GM18519 (cell line): ENCODE data around the gene CD46.
A peak's percentile ranks its signal among the peaks of the same experiment; 100 is the strongest.

Experiments used
- ATAC-seq: cut with Tn5 transposase; IDR thresholded peaks from one replicate; pipeline ENCODE4 v1.9.1; 2021; ENCODE audit warnings: mild to moderate bottlenecking, moderate library complexity; ENCODE audit not compliant: unreplicated experiment, low FRiP score

CD46 gene

GRCh38 chr1:207793327-207793726 lies 41.5 kb downstream of the CD46 start:
- no peak for ATAC-seq

- no peak for ATAC-seq
These were observed 43.0 kb downstream of the CD46 start for GRCh38 chr1:207794861-207795260.

DNA sequence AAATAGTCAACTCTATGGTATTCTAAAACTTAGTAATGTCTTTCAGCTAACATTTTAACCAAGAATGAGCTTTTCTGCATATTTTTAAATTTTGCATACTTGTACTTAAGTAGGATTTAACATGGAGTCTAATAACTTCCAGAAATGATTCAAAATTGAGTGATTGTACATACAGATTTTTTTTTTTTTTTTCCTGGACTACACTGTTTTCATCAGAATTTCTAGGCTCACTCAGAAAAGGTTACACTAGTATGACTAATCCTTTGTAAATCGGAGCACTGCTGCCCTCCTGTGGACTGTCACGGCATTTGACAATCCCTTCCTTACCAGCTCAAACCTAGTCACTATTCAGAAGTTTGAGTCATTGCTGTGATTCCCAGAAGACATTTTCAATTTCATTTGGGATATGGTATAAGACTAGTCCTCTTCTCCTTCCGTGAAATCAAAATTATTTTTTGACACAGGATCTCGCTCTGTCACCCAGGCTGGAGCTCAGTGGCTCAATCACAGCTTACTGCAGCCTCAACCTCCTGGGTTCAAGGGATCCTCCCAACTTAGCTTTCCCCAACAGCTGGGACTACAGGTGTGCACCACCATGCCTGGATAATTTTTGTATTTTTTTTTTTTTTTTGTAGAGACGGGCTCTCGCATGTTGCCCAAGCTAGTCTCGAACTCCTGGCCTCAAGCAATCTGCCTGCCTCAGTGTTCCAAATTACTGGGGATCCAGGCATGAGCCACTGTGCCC lies 45.5 kb downstream of the CD46 start:
- ATAC-seq: peak; percentile 59

DNA sequence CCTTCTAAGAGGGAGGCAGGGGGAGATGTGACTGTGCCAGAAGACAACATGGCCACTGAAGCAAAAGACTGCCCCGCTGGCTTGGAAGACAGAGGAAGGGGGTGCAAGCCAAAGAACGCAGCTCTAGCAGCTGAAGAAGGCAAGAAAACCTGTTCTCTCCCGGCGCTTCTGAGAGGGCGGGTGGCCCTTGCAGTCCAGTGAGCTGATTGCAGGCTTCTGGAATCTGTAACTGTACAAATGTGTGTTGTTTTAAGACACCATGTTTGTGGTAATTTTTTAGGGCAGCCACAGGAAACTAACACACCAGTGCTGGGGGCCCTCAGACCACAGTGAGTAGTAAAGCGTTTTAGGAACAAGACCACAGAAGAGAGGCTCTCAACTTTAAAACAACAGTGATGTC lies 47.0 kb downstream of the CD46 start:
- ATAC-seq: no peak

DNA sequence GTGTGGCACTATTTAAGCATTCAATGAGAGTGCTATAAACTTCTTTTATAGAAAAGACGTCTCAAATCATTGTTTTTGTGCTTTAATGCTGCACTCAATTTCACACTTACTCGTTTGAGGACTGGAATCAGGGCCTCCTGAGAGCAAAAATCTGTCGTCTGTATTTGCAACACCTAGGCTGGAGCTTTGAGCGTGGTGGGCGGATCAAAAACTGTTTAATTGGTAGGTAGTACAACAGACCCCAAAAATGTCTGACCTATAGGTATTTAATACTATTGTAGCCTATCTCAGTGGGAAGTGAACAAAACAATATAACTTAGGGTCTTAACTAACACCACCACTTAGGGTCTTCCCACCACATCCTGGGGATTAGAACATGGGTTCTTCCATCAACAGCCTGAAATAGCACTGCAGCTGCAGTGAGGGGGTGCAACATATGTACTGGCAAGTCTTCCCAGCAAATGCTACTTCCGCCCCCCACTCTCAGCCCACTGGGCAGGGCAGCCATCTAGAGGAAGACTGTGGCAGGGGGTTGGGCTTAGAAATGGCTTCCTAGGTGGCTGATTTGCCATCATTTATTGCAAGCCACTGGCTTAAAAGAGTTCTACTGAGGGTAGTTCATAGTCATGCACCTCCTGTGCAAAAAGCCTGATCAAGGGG lies 48.3 kb downstream of the CD46 start:
- no peak for ATAC-seq

DNA sequence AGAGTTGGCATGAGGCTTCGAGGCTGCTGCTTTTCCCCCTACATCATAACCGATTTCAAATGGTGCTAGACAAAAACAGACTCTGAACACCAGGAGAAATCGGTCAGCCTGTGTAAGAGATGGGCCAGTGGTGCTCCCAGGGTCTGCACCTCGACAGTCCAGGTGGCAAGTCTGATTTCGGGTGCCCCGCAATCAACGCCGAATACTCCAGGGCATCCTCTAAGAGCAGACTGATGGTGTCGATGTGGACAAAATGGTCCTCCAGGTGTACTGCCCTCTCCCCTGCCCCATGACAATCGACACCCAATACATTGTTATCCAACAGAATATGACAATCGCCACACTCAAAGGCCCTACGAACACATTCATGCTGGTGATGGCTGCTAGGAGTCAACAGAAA lies 50.0 kb downstream of the CD46 start:
- ATAC-seq: no peak

DNA sequence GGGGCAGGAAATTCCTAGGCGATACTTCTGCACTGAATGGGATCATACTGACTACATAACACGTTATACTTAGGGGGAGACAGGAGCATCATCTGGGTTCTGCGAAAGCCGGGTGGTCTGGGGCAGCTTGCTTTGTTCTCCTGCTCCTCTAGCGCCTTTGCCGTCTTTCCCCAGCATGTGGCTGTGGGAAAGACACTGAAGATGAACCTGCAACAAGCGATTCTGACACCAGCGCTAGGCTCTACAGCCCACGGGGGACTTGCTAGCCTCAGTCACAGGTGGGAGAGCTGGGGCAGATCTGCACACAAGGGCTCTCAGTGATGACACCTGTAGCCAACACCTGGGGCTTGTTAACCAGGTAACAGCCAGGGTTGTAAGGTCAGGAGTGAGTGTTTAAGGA lies 51.8 kb downstream of the CD46 start:
- ATAC-seq: no peak

GRCh38 chr1:207804721-207805468 lies 53.0 kb downstream of the CD46 start:
- ATAC-seq: no peak

- no peak for ATAC-seq
These were observed 54.1 kb downstream of the CD46 start for GRCh38 chr1:207805841-207806421.

- ATAC-seq: no peak
These were observed 54.9 kb downstream of the CD46 start for GRCh38 chr1:207806531-207807325.

DNA sequence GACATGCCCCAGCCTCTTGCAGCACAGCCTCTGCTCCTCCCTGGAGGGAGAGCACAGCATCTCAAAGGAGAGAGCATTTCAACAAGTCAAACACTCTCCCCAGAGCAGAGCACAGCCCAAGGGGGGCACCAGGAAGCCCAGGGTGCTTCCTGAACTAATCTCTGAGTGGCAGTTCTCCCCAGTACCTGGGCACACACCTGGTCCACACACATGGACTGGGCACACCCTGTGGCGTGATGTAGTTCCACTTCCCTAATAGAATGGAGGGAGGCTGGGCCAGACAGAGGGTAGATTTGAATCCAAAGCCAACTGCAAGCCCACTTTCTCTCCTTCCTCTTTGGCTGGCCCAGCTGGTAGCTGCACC lies 55.5 kb downstream of the CD46 start:
- ATAC-seq: no peak

DNA sequence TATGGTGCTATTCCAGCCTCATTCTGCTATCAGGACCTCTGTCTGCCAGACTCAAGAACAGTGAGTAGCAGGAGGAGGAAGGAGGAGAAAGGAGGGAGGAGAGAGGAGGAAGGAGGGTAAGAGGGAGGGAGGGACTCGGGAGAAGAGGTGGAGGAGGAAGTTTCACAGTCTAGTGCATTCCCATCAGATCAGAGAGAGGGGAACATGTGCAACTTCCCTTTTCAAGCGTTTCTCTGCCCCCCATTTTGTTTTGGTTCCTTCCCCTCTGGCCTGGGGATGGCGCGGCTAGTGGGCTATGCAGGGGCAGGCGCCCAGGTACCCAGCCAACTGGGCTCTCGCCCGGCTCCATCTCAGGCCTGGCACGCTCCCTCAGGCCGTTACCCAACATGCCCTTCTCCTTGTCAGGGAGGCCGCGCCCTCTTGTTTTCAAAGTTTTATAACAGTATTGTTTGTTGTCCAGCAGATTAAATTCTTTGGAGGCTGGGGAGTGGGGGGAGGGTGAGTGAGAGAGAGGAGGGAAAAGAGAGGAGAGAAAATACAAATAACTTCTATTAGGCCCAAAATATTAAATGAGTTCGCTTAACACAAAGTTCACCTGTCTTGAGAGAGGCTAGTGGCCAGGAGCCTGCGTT lies 56.0 kb downstream of the CD46 start:
- ATAC-seq: no peak

DNA sequence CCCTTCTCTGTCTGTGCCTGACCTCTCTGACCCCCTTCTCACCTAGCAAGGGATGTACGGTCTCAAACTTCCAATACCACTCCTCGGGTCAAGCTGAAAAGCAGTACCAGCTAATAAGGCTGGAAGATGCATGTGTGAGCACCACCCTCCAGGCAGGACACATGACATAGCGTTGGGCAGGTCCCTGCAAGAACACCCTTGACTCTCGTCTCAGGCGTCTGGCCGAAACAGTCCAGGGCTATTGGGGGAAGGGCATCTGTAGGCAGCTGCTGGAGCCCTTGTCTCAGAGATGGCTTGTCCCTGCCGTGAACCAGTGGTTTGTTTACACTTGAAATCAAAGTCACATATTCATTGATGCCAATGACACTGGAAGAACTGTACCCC lies 56.5 kb downstream of the CD46 start:
- ATAC-seq: no peak

- no peak for ATAC-seq
These were observed 57.2 kb downstream of the CD46 start for GRCh38 chr1:207808911-207809555.

GRCh38 chr1:207810173-207810572 lies 58.3 kb downstream of the CD46 start:
- no peak for ATAC-seq

GRCh38 chr1:207810606-207811295 lies 58.9 kb downstream of the CD46 start:
- no peak for ATAC-seq

- ATAC-seq: no peak
These were observed 59.5 kb downstream of the CD46 start for GRCh38 chr1:207811319-207811718.

DNA sequence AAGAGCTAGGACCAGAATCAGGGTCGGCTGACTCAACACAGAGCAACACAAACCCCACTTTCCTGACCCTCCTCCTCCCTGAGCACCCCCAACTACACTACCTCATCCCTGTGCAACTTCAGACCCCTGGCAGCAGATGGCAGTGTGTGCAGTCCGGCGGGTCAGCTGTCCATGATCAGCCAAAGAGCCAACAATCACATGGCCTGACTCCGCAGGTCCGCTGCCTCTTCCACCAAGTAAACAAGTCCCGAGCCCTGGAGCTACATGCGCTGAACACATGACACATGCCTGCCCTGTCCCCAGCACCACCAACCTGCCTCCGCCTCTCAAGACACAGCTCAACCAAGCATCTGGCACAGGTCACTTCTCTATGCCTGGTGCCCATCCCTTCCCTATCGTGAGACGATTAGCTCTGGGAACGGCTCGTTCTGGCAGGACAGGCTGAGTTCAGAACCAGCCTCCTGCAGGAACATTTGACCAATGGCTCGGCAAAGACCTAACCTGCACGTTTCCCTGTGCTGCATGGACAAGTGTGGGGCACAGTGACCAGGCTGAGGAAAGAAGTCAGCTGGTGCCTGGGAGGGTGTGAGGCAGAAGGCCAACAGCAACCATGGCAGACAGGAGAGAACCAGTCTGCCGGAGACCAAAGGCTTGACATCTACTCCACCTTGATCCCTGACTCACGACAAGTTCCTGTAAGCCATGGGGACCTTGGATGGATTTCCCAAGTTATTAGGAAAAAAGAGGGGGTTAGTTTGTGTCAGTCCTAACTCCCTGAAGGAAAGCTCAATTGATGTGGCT lies 60.3 kb downstream of the CD46 start:
- ATAC-seq: no peak
